ENCODE data around the gene ZNF660.

The ZNF660 gene

DNA sequence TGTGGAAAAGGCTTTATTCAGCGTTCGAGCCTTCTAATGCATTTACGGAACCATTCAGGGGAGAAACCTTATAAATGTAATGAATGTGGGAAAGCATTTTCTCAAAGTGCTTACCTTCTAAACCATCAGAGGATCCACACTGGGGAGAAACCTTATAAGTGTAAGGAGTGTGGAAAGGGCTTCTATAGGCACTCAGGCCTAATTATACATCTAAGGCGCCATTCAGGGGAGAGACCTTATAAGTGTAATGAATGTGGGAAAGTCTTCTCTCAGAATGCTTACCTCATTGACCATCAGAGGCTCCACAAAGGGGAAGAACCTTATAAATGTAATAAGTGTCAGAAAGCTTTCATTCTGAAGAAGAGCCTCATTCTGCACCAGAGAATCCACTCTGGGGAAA, 57.6 kb downstream of the ZNF660 start:
- in situ Hi-C loops (cut with HindIII; ENCODE audit: low sequenced_read_pairs), result no loop called here
- TF ChIP-seq, protein P1, sequence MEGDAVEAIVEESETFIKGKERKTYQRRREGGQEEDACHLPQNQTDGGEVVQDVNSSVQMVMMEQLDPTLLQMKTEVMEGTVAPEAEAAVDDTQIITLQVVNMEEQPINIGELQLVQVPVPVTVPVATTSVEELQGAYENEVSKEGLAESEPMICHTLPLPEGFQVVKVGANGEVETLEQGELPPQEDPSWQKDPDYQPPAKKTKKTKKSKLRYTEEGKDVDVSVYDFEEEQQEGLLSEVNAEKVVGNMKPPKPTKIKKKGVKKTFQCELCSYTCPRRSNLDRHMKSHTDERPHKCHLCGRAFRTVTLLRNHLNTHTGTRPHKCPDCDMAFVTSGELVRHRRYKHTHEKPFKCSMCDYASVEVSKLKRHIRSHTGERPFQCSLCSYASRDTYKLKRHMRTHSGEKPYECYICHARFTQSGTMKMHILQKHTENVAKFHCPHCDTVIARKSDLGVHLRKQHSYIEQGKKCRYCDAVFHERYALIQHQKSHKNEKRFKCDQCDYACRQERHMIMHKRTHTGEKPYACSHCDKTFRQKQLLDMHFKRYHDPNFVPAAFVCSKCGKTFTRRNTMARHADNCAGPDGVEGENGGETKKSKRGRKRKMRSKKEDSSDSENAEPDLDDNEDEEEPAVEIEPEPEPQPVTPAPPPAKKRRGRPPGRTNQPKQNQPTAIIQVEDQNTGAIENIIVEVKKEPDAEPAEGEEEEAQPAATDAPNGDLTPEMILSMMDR (IDR thresholded peaks at IDR 0.05; ENCODE audit: low read depth, low read length, missing control alignments), result no peak
- no peak overlapping the region for H3K4me3 ChIP-seq (ENCODE audit: low read depth, low read length)
- DNase-seq (ENCODE audit: low read depth), result no peak

DNA sequence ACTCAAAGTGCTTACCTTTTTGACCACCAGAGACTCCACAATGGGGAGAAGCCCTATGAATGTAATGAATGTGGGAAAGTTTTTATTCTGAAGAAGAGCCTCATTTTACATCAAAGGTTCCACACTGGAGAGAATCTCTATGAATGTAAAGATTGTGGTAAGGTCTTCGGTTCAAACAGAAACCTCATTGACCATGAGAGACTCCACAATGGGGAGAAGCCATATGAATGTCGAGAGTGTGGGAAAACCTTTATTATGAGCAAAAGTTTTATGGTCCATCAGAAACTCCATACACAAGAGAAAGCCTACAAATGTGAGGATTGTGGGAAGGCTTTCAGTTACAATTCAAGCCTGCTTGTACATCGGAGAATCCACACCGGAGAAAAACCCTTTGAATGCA, 58.3 kb downstream of the ZNF660 start:
- TF ChIP-seq, protein P1 (IDR thresholded peaks at IDR 0.05; ENCODE audit: low read depth, low read length, missing control alignments), result no peak
- DNase-seq (ENCODE audit: low read depth), result no peak
- in situ Hi-C loops (cut with HindIII; ENCODE audit: low sequenced_read_pairs), result no loop called here
- H3K4me3 ChIP-seq (ENCODE audit: low read depth, low read length), result no peak overlapping the region

DNA sequence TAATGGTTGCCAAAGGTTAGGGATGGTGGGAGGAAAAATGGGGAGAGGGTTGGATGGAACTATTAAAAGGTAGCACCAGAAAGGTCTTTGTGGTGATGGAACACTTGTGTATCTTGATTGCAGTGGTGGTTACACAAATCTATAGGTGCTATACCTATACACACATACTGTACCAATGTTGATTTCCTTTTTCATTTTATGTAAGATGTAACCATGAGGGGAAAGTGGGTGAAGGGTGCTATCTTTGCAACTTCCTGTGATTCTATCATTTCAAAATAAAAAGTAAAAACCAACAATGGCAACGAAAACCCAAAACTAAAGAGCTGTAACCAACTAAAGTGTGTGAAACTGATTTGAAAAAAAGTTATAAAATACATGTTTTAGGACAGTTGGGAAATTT, 63.0 kb downstream of the ZNF660 start:
- DNase-seq (ENCODE audit: low read depth), result no peak
- in situ Hi-C loops (cut with HindIII; ENCODE audit: low sequenced_read_pairs), result no loop called here
- TF ChIP-seq, protein P1 (IDR thresholded peaks at IDR 0.05; ENCODE audit: low read depth, low read length, missing control alignments), result no peak
- H3K4me3 ChIP-seq (ENCODE audit: low read depth, low read length), result no peak overlapping the region

DNA sequence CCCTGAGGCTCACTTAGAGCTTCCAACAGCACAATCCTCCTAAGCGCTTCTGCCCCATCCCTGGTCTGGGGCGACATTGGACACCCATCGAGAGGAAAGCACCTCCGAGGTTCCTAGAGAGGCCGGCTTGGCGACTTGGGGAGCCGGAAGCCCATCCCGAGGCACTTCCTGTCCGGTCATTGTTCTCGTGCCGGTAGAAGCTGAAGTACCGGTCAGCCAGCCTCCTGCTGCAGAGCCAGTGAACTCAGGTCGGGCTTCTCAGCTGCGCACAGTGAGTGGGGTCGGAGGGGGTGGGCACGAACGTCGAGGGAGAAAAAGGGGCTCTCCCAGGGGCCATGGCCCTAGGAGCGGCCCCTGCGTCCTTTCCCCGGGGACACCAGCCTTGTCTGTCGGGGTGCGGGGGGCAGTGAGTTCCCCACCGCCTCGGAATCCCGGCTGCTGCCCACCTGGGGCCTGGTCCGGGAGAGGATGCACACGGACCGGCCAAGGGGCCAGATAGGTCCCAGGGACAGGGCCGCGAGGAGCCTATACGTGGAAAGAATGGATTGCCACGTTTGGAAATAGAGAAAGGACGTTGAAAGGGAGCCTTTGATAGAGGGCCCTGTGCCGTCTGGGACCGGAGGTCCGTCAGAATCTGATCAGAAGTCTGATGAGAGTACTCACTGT, 63.9 kb downstream of the ZNF660 start, which contains the start of gene ZNF35:
Gene ZNF35 (plus strand): TSS at position 169 of the 666 bp plus-strand sequence. CDS start 2,336 bp downstream, outside the sequence.
- H3K4me3 ChIP-seq (ENCODE audit: low read depth, low read length), result peak within 1 kb of the TSS; percentile 64
- TF ChIP-seq, protein P1 (IDR thresholded peaks at IDR 0.05; ENCODE audit: low read depth, low read length, missing control alignments), result no peak
- DNase-seq (ENCODE audit: low read depth), result peak; percentile 76
- in situ Hi-C loops (cut with HindIII; ENCODE audit: low sequenced_read_pairs), result no loop called here
